ENCODE measurements around the gene KCNE4.

Gene KCNE4

GRCh38 chr2:223052548-223053483 is 826 bp downstream of the KCNE4 start:
- TF ChIP-seq ISL1 (CRISPR knock-in tag; IDR thresholded peaks at IDR 0.05): no peak
- TF ChIP-seq ARNTL (CRISPR knock-in tag; IDR thresholded peaks at IDR 0.05; ENCODE audit: borderline replicate concordance, low read depth): no peak
- TF ChIP-seq PATZ1 (CRISPR knock-in tag; IDR thresholded peaks at IDR 0.05; ENCODE audit: borderline replicate concordance): no peak
- no peak for TF ChIP-seq OSR1 (CRISPR knock-in tag; IDR thresholded peaks at IDR 0.05)
- no peak for TF ChIP-seq CREB5 (CRISPR knock-in tag; IDR thresholded peaks at IDR 0.05; ENCODE audit: low read depth)
- no peak for TF ChIP-seq RARB (CRISPR knock-in tag; IDR thresholded peaks at IDR 0.05)
- TF ChIP-seq ZNF565 (CRISPR knock-in tag; conservative IDR thresholded peaks at IDR 0.05; ENCODE audit: low read depth): no peak
- TF ChIP-seq GLIS3 (CRISPR knock-in tag; IDR thresholded peaks at IDR 0.05): no peak
- ATAC-seq: no peak

- TF ChIP-seq RARB (CRISPR knock-in tag; IDR thresholded peaks at IDR 0.05) (no peak), TSHZ2 (CRISPR knock-in tag; IDR thresholded peaks at IDR 0.05) (no peak), CSRNP3 (CRISPR knock-in tag; IDR thresholded peaks at IDR 0.05) (no peak), ZC3H10 (CRISPR knock-in tag; IDR thresholded peaks at IDR 0.05) (no peak), ARNTL (CRISPR knock-in tag; IDR thresholded peaks at IDR 0.05; ENCODE audit: borderline replicate concordance, low read depth) (no peak), CSDC2 (CRISPR knock-in tag; IDR thresholded peaks at IDR 0.05) (no peak), ZNF70 (CRISPR knock-in tag; IDR thresholded peaks at IDR 0.05) (no peak), PATZ1 (CRISPR knock-in tag; IDR thresholded peaks at IDR 0.05; ENCODE audit: borderline replicate concordance) (no peak), ISL1 (CRISPR knock-in tag; IDR thresholded peaks at IDR 0.05) (no peak), POU6F1 (CRISPR knock-in tag; IDR thresholded peaks at IDR 0.05; ENCODE audit: borderline replicate concordance, low read depth) (no peak), GLIS3 (CRISPR knock-in tag; IDR thresholded peaks at IDR 0.05) (no peak), TOX (CRISPR knock-in tag; IDR thresholded peaks at IDR 0.05; ENCODE audit: borderline replicate concordance) (no peak), BACH2 (CRISPR knock-in tag; IDR thresholded peaks at IDR 0.05; ENCODE audit: borderline replicate concordance) (no peak), SNAI2 (CRISPR knock-in tag; IDR thresholded peaks at IDR 0.05) (no peak), ESRRG (CRISPR knock-in tag; IDR thresholded peaks at IDR 0.05) (no peak)
- ATAC-seq: no peak
Observed at GRCh38 chr2:223053484-223054192, 1.6 kb downstream of the KCNE4 start.
